A549 (cell line): Measurements from ENCODE around the gene CAMTA1. TPM values are rescaled to one million over a fixed set of nuclear protein-coding genes. Genes with fewer than 3 reads are reported as not detected.

Experiments used
- ATAC-seq, 2 experiments: fragments of 200-7000 bp in 1 of 2; fragments of >200 bp in 1 of 2; cut with Nextera tagmentation in 1 of 2; cut with Tn5 transposase in 1 of 2; 3 replicates each; pipeline versions ENCODE4 v1.8.0 to v1.9.1; 2018 to 2020; ENCODE audit warnings: mild to moderate bottlenecking in 1 of 2, moderate library complexity in 1 of 2
- CTCF ChIA-PET: fragments of 300-600 bp; sonication (Branson Sonifier 250); formaldehyde crosslinking; extraction: SDS; loops from one replicate; lab custom pipeline; 2021; ENCODE audit warnings: antibody characterized with exemption, inconsistent platforms; lab: Yijun Ruan, JAX
- POLR2A ChIA-PET: fragments of 350-600 bp; formaldehyde crosslinking; extraction: SDS; loops from one replicate; lab custom pipeline; 2021; ENCODE audit warnings: antibody characterized with exemption, inconsistent platforms; lab: Yijun Ruan, JAX
- DNase-seq, 2 experiments: peaks; one replicate each; pipeline versions ENCODE4 v3.0.0 to v3.0.0-alpha.2; 2011 to 2016; ENCODE audit warnings: low read depth in 1 of 2, low spot score in 1 of 2
- FAIRE-seq: peaks from 2 replicates; lab custom pipeline; 2011; peaks lifted over from hg19 to GRCh38; lab: Jason Lieb, UNC
- H3K27ac ChIP-seq, 2 experiments: fragments of >200 bp; sonication (Bioruptor Twin); formaldehyde crosslinking; 3 replicates each; pipeline ENCODE4 v1.5.1; 2016 to 2017
- H3K4me1 ChIP-seq: fragments of >200 bp; sonication (Bioruptor Twin); formaldehyde crosslinking; 3 replicates; pipeline ENCODE4 v1.6.1; 2016
- H3K4me2 ChIP-seq: fragments of >200 bp; sonication (Bioruptor Twin); formaldehyde crosslinking; 3 replicates; pipeline ENCODE4 v1.6.1; 2016
- H3K4me3 ChIP-seq: fragments of >200 bp; sonication (Bioruptor Twin); formaldehyde crosslinking; 3 replicates; pipeline ENCODE4 v1.5.1; 2016
- H3K9me3 ChIP-seq: fragments of >200 bp; sonication (Bioruptor Twin); formaldehyde crosslinking; 3 replicates; pipeline ENCODE4 v1.6.1; 2016
- CBX2 ChIP-seq: fragments of 200-600 bp; sonication (generic); IDR thresholded peaks from 2 replicates; pipeline ENCODE4 v1.6.1; 2016; ENCODE audit warnings: low read depth, mild to moderate bottlenecking, borderline replicate concordance
- CHD2 ChIP-seq: fragments of 150-350 bp; IDR thresholded peaks from 2 replicates; pipeline ENCODE4 v1.6.1; 2014; ENCODE audit warnings: low read length; ENCODE audit not compliant: partially characterized antibody
- CHD4 ChIP-seq: fragments of 200-600 bp; sonication (generic); IDR thresholded peaks from 2 replicates; pipeline ENCODE4 v1.6.1; 2016; ENCODE audit warnings: antibody characterized with exemption, mild to moderate bottlenecking, borderline replicate concordance
- GATA3 ChIP-seq: IDR thresholded peaks from 2 replicates; pipeline ENCODE4 v1.6.1; 2012; ENCODE audit warnings: borderline replicate concordance
- HEYL ChIP-seq: fragments of 250-450 bp; sonication (Bioruptor Pico); IDR thresholded peaks from 2 replicates; pipeline ENCODE4 v1.8.0; 2021; ENCODE audit warnings: mild to moderate bottlenecking, moderate library complexity
- JUN ChIP-seq, 2 experiments: fragments of >200 bp; sonication (Bioruptor Twin); formaldehyde crosslinking; IDR thresholded peaks; 2 replicates in 1 of 2; 3 replicates in 1 of 2; pipeline ENCODE4 v1.6.1; 2016 to 2017
- JUNB ChIP-seq: fragments of >200 bp; sonication (Bioruptor Twin); formaldehyde crosslinking; IDR thresholded peaks from 2 replicates; pipeline ENCODE4 v1.6.1; 2016
- MAZ ChIP-seq: fragments of 150-350 bp; IDR thresholded peaks from 2 replicates; pipeline ENCODE4 v1.6.1; 2014; ENCODE audit warnings: antibody characterized with exemption, low read depth, low read length, borderline replicate concordance
- MYC ChIP-seq: IDR thresholded peaks from 2 replicates; pipeline ENCODE4 v1.6.1; 2012; ENCODE audit warnings: mild to moderate bottlenecking, inconsistent platforms, low read length, improper control_type of control experiment, borderline replicate concordance
- NPAS2 ChIP-seq: fragments of 250-450 bp; sonication (Bioruptor Pico); IDR thresholded peaks from 2 replicates; pipeline ENCODE4 v1.8.0; 2022; ENCODE audit warnings: mild to moderate bottlenecking, moderate library complexity, borderline replicate concordance
- NR3C1 ChIP-seq: fragments of >200 bp; sonication (Bioruptor Twin); formaldehyde crosslinking; IDR thresholded peaks from 3 replicates; pipeline ENCODE4 v1.6.1; 2017
- POLR2A ChIP-seq: IDR thresholded peaks from 2 replicates; pipeline ENCODE4 v1.6.1; 2012; ENCODE audit warnings: mild to moderate bottlenecking, low read length
- SMC3 ChIP-seq: fragments of >200 bp; sonication (Bioruptor Twin); formaldehyde crosslinking; IDR thresholded peaks from 3 replicates; pipeline ENCODE4 v1.6.1; 2018; ENCODE audit warnings: inconsistent platforms
- SREBF2 ChIP-seq: fragments of 450-650 bp; IDR thresholded peaks from 2 replicates; pipeline ENCODE4 v1.6.1; 2014; ENCODE audit warnings: mild to moderate bottlenecking, moderate library complexity
- TP53 ChIP-seq: fragments of 250-450 bp; sonication (Bioruptor Pico); IDR thresholded peaks from 2 replicates; pipeline ENCODE4 v1.5.0; 2021; ENCODE audit warnings: mild to moderate bottlenecking, moderate library complexity
- ZNF302 ChIP-seq: fragments of 250-450 bp; sonication (Bioruptor Pico); IDR thresholded peaks from 2 replicates; pipeline ENCODE4 v1.9.0; 2021; ENCODE audit warnings: inconsistent platforms, mild to moderate bottlenecking, moderate library complexity
- ZSCAN20 ChIP-seq: fragments of 250-450 bp; sonication (Bioruptor Pico); IDR thresholded peaks from 2 replicates; pipeline ENCODE4 v1.8.0; 2022; ENCODE audit warnings: mild to moderate bottlenecking, moderate library complexity
- WGBS: methylation state at CpG from one replicate; pipeline ENCODE4 v1.1.6; 2017; ENCODE audit errors: missing lambda C conversion rate; 5-methylcytosine and 5-hydroxymethylcytosine counted together
- polyA plus RNA-seq, 4 experiments: library from polyadenylated mRNA; depleted of rRNA in 3 of 4; stranded (reverse); fragments of >200 nt; fragmentation: RNase III in 1 of 4; extraction: RNeasy Plus Mini Kit Qiagen cat#74134 plus additional on column Dnase treatment in 1 of 4; gene quantifications; 2 replicates in 3 of 4; 3 replicates in 1 of 4; pipeline ENCODE4 v1.2.3, GENCODE V29; 2011 to 2017
- TF ChIP-seq, protein P1 (sequence below): IDR thresholded peaks from 2 replicates; pipeline ENCODE4 v1.6.1; 2012; ENCODE audit warnings: low read depth, borderline replicate concordance
- TF ChIP-seq, protein P2 (sequence below): IDR thresholded peaks from 2 replicates; pipeline ENCODE4 v1.6.1; 2012
- TF ChIP-seq, protein P3 (sequence below): fragments of >200 bp; sonication (Bioruptor Twin); formaldehyde crosslinking; IDR thresholded peaks from 3 replicates; pipeline ENCODE4 v1.6.1; 2016
- TF ChIP-seq, protein P4 (sequence below): fragments of 250-450 bp; sonication (Bioruptor Pico); IDR thresholded peaks from 2 replicates; pipeline ENCODE4 v1.5.0; 2020; ENCODE audit warnings: low read depth, mild to moderate bottlenecking, moderate library complexity
- TF ChIP-seq, protein P5 (sequence below): fragments of 200-600 bp; sonication (generic); IDR thresholded peaks from 2 replicates; pipeline ENCODE4 v1.6.1; 2016; ENCODE audit warnings: antibody characterized with exemption, mild to moderate bottlenecking, moderate library complexity

CAMTA1 gene
- polyA plus RNA-seq, 2 of the 4 experiments (the other 2 are of a cell fraction) = 58.8 to 75.0 TPM

DNA sequence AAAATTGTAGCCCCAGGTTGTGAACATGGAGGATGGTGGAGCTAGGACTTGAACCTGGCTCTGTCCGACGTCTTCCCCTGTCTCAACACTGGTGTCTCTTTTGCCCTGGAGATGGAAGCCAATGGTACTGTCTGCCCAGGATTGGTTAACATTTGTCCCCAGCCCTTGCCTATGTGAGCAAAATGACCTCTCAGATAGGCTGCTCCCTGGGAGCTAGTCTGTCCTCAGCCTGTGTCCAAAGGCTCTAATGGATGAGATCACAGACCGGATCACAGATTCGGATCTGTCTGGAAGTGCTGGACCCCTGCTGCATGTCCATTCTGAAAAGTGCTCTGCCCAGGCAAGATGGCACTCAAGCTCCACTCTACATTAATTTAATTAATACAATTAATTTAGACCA is 591.4 kb downstream of the CAMTA1 start:
- H3K9me3 ChIP-seq = no peaks in the 10 kb centered on the region
- no peak overlapping the region for H3K4me2 ChIP-seq
- TF ChIP-seq NPAS2 (no peak), TP53 (CRISPR knock-in tag) (no peak), MAZ (no peak), SMC3 (no peak), GATA3 (no peak), CHD4 (no peak), POLR2A (no peak), HEYL (no peak), JUN (IDR thresholded peaks at IDR 0.05) (no peak)
- H3K27ac ChIP-seq = no peak overlapping the region
- 100% methylated on average over 4 of the region's 4 CpGs for WGBS
- CTCF ChIA-PET = no interaction called here
- FAIRE-seq (no peak), DNase-seq (no peak), ATAC-seq (no peak)
- POLR2A ChIA-PET = no interaction called here
- H3K4me3 ChIP-seq = no peak overlapping the region
- H3K4me1 ChIP-seq = no peaks in the 10 kb centered on the region

DNA sequence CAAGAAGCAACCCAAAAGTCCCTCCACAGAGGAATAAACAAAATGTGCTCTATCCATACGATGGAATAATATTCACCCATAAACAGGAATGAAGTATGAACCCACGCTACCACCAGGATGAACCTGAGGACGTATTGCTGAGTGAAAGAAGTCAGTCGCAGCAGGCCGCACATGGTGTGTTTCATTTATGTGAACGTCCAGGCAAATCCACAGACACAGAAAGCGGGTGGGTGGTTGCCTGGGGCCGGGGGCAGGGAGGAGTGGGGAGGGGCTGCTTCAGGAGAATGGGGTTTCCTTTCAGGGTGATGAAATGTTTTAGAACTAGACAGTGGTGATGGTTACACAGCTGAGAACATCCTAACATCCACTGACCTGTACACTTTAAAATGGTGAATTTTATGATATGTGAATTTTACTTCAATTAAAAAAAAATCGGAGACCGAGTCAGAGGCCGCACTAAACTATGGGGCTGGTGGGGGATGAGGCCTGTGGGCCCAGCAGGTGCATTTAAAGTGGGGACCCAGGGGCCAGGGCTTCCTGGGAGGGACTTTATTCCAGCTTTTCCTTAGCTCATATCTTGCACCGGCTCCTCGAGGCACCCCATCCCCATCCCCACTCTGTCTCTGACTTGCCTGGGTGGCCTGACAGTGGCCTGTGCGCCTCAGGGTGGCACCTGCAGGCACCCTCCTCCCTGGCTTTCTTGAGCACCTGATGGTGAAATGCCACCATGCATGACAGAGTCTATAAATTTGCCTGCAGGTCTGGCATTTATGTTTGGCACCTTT is 593.3 kb downstream of the CAMTA1 start:
- Histone ChIP-seq H3K9me3 (no peaks in the 10 kb centered on the region), H3K4me2 (no peak overlapping the region), H3K4me3 (no peak overlapping the region), H3K27ac (0 out of 6 replicates have a peak overlapping the region, but pooled peaks of 1 of the 2 experiments have one; percentile 48)
- FAIRE-seq = no peak
- ChIA-PET CTCF (no interaction called here), POLR2A (no interaction called here)
- no peak for ATAC-seq
- WGBS = 84% methylated on average over 13 of the region's 14 CpGs
- TF ChIP-seq JUNB = no peak
- TF ChIP-seq MYC = no peak
- TF ChIP-seq CBX2 = no peak
- TF ChIP-seq, protein P1, sequence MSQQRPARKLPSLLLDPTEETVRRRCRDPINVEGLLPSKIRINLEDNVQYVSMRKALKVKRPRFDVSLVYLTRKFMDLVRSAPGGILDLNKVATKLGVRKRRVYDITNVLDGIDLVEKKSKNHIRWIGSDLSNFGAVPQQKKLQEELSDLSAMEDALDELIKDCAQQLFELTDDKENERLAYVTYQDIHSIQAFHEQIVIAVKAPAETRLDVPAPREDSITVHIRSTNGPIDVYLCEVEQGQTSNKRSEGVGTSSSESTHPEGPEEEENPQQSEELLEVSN = no peak
- TF ChIP-seq, protein P2, sequence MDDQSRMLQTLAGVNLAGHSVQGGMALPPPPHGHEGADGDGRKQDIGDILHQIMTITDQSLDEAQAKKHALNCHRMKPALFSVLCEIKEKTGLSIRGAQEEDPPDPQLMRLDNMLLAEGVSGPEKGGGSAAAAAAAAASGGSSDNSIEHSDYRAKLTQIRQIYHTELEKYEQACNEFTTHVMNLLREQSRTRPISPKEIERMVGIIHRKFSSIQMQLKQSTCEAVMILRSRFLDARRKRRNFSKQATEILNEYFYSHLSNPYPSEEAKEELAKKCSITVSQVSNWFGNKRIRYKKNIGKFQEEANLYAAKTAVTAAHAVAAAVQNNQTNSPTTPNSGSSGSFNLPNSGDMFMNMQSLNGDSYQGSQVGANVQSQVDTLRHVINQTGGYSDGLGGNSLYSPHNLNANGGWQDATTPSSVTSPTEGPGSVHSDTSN = no peak
- TF ChIP-seq CHD4 = no peak
- TF ChIP-seq, protein P3, sequence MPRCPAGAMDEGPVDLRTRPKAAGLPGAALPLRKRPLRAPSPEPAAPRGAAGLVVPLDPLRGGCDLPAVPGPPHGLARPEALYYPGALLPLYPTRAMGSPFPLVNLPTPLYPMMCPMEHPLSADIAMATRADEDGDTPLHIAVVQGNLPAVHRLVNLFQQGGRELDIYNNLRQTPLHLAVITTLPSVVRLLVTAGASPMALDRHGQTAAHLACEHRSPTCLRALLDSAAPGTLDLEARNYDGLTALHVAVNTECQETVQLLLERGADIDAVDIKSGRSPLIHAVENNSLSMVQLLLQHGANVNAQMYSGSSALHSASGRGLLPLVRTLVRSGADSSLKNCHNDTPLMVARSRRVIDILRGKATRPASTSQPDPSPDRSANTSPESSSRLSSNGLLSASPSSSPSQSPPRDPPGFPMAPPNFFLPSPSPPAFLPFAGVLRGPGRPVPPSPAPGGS = no peak
- TF ChIP-seq, protein P4, sequence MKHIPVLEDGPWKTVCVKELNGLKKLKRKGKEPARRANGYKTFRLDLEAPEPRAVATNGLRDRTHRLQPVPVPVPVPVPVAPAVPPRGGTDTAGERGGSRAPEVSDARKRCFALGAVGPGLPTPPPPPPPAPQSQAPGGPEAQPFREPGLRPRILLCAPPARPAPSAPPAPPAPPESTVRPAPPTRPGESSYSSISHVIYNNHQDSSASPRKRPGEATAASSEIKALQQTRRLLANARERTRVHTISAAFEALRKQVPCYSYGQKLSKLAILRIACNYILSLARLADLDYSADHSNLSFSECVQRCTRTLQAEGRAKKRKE (CRISPR knock-in tag) = no peak
- TF ChIP-seq, all 56 proteins: peak for 0
- no peaks in the 10 kb centered on the region for H3K4me1 ChIP-seq
- DNase-seq = no peak

DNA sequence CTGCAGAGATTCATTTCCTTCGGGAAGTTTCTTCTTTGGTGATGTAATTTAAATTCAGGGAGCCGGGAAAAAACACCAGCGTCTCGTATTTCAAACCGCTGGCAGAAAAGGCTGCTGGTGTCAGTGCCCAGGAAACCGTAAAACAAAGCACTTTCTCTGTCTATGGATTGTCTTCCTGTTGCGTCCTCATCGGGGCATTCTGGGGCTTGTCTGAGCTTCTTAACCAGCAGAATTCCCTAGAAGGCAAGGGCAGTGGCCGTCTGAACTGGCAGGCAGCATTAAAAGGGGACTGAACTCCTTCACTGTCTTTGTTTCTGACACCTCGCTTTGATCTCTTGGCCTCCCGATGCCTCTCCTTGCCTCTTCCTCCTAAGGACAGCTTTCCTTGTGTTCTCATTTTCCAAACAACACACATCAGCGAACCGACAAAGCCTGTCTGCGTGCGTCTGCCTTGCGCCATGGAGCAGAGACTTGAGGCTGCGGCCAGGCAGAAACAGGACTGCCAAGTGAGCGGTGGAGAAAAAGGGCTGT is 594.3 kb downstream of the CAMTA1 start:
- POLR2A ChIA-PET = no interaction called here
- CTCF ChIA-PET = no interaction called here
- H3K4me3 ChIP-seq = no peak overlapping the region
- no peak overlapping the region for H3K4me2 ChIP-seq
- ATAC-seq (no peak), FAIRE-seq (no peak), DNase-seq (no peak)
- no peaks in the 10 kb centered on the region for H3K4me1 ChIP-seq
- no peaks in the 10 kb centered on the region for H3K9me3 ChIP-seq
- H3K27ac ChIP-seq = peak overlapping the region in 1 of 2 experiments; percentile 56; a peak in 1 of 6 replicates
- 87% methylated on average over 18 of the region's 18 CpGs for WGBS
- no peak for TF ChIP-seq NR3C1
- TF ChIP-seq POLR2A = no peak
- no peak for TF ChIP-seq CHD2
- TF ChIP-seq, protein P3 = no peak
- no peak for TF ChIP-seq SREBF2
- no peak for TF ChIP-seq MYC
- no peak for TF ChIP-seq ZNF302 (CRISPR knock-in tag)
- TF ChIP-seq, protein P2 = no peak
- TF ChIP-seq ZSCAN20 (CRISPR knock-in tag) = no peak
- TF ChIP-seq, protein P5, sequence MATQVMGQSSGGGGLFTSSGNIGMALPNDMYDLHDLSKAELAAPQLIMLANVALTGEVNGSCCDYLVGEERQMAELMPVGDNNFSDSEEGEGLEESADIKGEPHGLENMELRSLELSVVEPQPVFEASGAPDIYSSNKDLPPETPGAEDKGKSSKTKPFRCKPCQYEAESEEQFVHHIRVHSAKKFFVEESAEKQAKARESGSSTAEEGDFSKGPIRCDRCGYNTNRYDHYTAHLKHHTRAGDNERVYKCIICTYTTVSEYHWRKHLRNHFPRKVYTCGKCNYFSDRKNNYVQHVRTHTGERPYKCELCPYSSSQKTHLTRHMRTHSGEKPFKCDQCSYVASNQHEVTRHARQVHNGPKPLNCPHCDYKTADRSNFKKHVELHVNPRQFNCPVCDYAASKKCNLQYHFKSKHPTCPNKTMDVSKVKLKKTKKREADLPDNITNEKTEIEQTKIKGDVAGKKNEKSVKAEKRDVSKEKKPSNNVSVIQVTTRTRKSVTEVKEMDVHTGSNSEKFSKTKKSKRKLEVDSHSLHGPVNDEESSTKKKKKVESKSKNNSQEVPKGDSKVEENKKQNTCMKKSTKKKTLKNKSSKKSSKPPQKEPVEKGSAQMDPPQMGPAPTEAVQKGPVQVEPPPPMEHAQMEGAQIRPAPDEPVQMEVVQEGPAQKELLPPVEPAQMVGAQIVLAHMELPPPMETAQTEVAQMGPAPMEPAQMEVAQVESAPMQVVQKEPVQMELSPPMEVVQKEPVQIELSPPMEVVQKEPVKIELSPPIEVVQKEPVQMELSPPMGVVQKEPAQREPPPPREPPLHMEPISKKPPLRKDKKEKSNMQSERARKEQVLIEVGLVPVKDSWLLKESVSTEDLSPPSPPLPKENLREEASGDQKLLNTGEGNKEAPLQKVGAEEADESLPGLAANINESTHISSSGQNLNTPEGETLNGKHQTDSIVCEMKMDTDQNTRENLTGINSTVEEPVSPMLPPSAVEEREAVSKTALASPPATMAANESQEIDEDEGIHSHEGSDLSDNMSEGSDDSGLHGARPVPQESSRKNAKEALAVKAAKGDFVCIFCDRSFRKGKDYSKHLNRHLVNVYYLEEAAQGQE = no peak
